Measurements from ENCODE around the gene NAA16. TPM values are rescaled to one million over a fixed set of nuclear protein-coding genes. Genes with fewer than 3 reads are reported as not detected.
"Not testable (repeated sequence)": the region's sequence is repeated elsewhere in the genome, so short reads cannot be mapped to it uniquely, and the experiment has no call there.

Gene NAA16
- total RNA-seq (10 to 100 TPM; 10.3 to 14.2 (median 13.4) TPM), polyA plus RNA-seq (6.3 TPM)
- long read RNA-seq, donor 1, full-length matches to known transcripts: 2 of 10 reads
- long read RNA-seq, donor 1, partial matches to known transcripts: 4 of 10 reads
- long read RNA-seq, donor 1, other reads (novel, unspliced or antisense): 4 of 10 reads
- long read RNA-seq, donor 2, full-length matches to known transcripts: 1 of 4 reads
- long read RNA-seq, donor 2, partial matches to known transcripts: 0 of 4 reads
- long read RNA-seq, donor 2, other reads (novel, unspliced or antisense): 3 of 4 reads
- long read RNA-seq, donor 3, full-length matches to known transcripts: 3 of 17 reads
- long read RNA-seq, donor 3, partial matches to known transcripts: 6 of 17 reads
- long read RNA-seq, donor 3, other reads (novel, unspliced or antisense): 8 of 17 reads
- long read RNA-seq, donor 4, partial matches to known transcripts: 1 of 2 reads
- long read RNA-seq, donor 4, other reads (novel, unspliced or antisense): 0 of 2 reads

- Histone ChIP-seq H3K4me3 (ENCODE audit: low read length) (peak within 1 kb of the TSS; percentile 90), H3K9me3 (ENCODE audit: control insufficient read depth, low read length) (no peaks in the 10 kb centered on the region), H3K27ac (ENCODE audit: low read length) (peak within 1 kb of the TSS; percentile 92), H3K27me3 (ENCODE audit: control insufficient read depth, insufficient read depth) (no peaks in the 10 kb centered on the region), H3K4me1 (ENCODE audit: control insufficient read depth, insufficient read depth, low read length) (peaks cover 8% of the 10 kb centered on the region)
- WGBS: under 1% methylated on average over 32 of the region's 32 CpGs
- DNase-seq (peak; percentile 92 to 98 (median 97)), ATAC-seq (peak; percentile 95 to 96)
- intact Hi-C loops (cut with DNase I): no loop called here
These were observed at the start of gene NAA16 for GRCh38 chr13:41310963-41311405. NAA16 (plus strand) TSS chr13:41311267; CDS start chr13:41311529, 262 bp downstream.

- intact Hi-C loops (cut with DNase I): no loop called here
- no peaks in the 10 kb centered on the region for H3K9me3 ChIP-seq (ENCODE audit: control insufficient read depth, low read length)
- H3K27ac ChIP-seq (ENCODE audit: low read length): peak within 1 kb of the TSS; percentile 96
- ATAC-seq (peak; percentile 97 to 98), DNase-seq (peak; percentile 84 to 92 (median 90))
- H3K4me3 ChIP-seq (ENCODE audit: low read length): peak within 1 kb of the TSS; percentile 100
- no peaks in the 10 kb centered on the region for H3K27me3 ChIP-seq (ENCODE audit: control insufficient read depth, insufficient read depth)
- under 1% methylated on average over 32 of the region's 32 CpGs for WGBS
- no peaks in the 10 kb centered on the region for H3K4me1 ChIP-seq (ENCODE audit: control insufficient read depth, insufficient read depth, low read length)
These were observed 47.7 kb upstream of the NAA16 start, which contains the start of gene MTRF1 for GRCh38 chr13:41263261-41263971. MTRF1 (minus strand) TSS chr13:41263576; CDS start chr13:41260907, 2,669 bp downstream.

- ATAC-seq: no peak
- no peak overlapping the region for H3K27ac ChIP-seq (ENCODE audit: low read length)
- DNase-seq: no peak
- no peaks in the 10 kb centered on the region for H3K27me3 ChIP-seq (ENCODE audit: control insufficient read depth, insufficient read depth)
- no peaks in the 10 kb centered on the region for H3K9me3 ChIP-seq (ENCODE audit: control insufficient read depth, low read length)
- no peak overlapping the region for H3K4me3 ChIP-seq (ENCODE audit: low read length)
- H3K4me1 ChIP-seq (ENCODE audit: control insufficient read depth, insufficient read depth, low read length): no peaks in the 10 kb centered on the region
- intact Hi-C loops (cut with DNase I): no loop called here
These were observed 44.0 kb upstream of the NAA16 start for GRCh38 chr13:41267106-41267505.

GRCh38 chr13:41268764-41269163 is 42.3 kb upstream of the NAA16 start:
- ATAC-seq (no peak), DNase-seq (no peak)
- Histone ChIP-seq H3K4me3 (ENCODE audit: low read length) (no peak overlapping the region), H3K27me3 (ENCODE audit: control insufficient read depth, insufficient read depth) (no peaks in the 10 kb centered on the region), H3K9me3 (ENCODE audit: control insufficient read depth, low read length) (no peaks in the 10 kb centered on the region), H3K4me1 (ENCODE audit: control insufficient read depth, insufficient read depth, low read length) (no peaks in the 10 kb centered on the region), H3K27ac (ENCODE audit: low read length) (no peak overlapping the region)
- 8% methylated on average over 1 of the region's 1 CpG for whole genome bisulfite sequencing
- intact Hi-C loops (cut with DNase I): no loop called here

GRCh38 chr13:41271456-41272285 is 39.4 kb upstream of the NAA16 start:
- Histone ChIP-seq H3K9me3 (ENCODE audit: control insufficient read depth, low read length) (no peaks in the 10 kb centered on the region), H3K27me3 (ENCODE audit: control insufficient read depth, insufficient read depth) (no peaks in the 10 kb centered on the region), H3K4me3 (ENCODE audit: low read length) (no peak overlapping the region), H3K4me1 (ENCODE audit: control insufficient read depth, insufficient read depth, low read length) (no peaks in the 10 kb centered on the region), H3K27ac (ENCODE audit: low read length) (no peak overlapping the region)
- ATAC-seq: no peak
- no peak for DNase-seq
- intact Hi-C loops (cut with DNase I): no loop called here
- 82% methylated on average over 6 of the region's 6 CpGs for WGBS

GRCh38 chr13:41273831-41274441 is 37.1 kb upstream of the NAA16 start:
- DNase-seq: no peak
- WGBS: 81% methylated on average over 3 of the region's 3 CpGs
- no peak overlapping the region for H3K4me3 ChIP-seq (ENCODE audit: low read length)
- no peak overlapping the region for H3K27ac ChIP-seq (ENCODE audit: low read length)
- intact Hi-C loops (cut with DNase I): no loop called here
- no peaks in the 10 kb centered on the region for H3K9me3 ChIP-seq (ENCODE audit: control insufficient read depth, low read length)
- H3K4me1 ChIP-seq (ENCODE audit: control insufficient read depth, insufficient read depth, low read length): no peaks in the 10 kb centered on the region
- no peak for ATAC-seq
- H3K27me3 ChIP-seq (ENCODE audit: control insufficient read depth, insufficient read depth): no peaks in the 10 kb centered on the region

- no peak overlapping the region for H3K27ac ChIP-seq (ENCODE audit: low read length)
- intact Hi-C loops (cut with DNase I): no loop called here
- ATAC-seq (no peak), DNase-seq (no peak)
- H3K4me3 ChIP-seq (ENCODE audit: low read length): no peak overlapping the region
- no peaks in the 10 kb centered on the region for H3K9me3 ChIP-seq (ENCODE audit: control insufficient read depth, low read length)
- 96% methylated on average over 11 of the region's 11 CpGs for WGBS
- H3K4me1 ChIP-seq (ENCODE audit: control insufficient read depth, insufficient read depth, low read length): no peaks in the 10 kb centered on the region
- no peaks in the 10 kb centered on the region for H3K27me3 ChIP-seq (ENCODE audit: control insufficient read depth, insufficient read depth)
These were observed 36.2 kb upstream of the NAA16 start for GRCh38 chr13:41274881-41275280.

- intact Hi-C loops (cut with DNase I): no loop called here
- Histone ChIP-seq H3K27me3 (ENCODE audit: control insufficient read depth, insufficient read depth) (no peaks in the 10 kb centered on the region), H3K27ac (ENCODE audit: low read length) (no peak overlapping the region), H3K9me3 (ENCODE audit: control insufficient read depth, low read length) (no peaks in the 10 kb centered on the region), H3K4me3 (ENCODE audit: low read length) (no peak overlapping the region), H3K4me1 (ENCODE audit: control insufficient read depth, insufficient read depth, low read length) (no peaks in the 10 kb centered on the region)
- DNase-seq: no peak
- no peak for ATAC-seq
These were observed 34.2 kb upstream of the NAA16 start for GRCh38 chr13:41276824-41277223.

GRCh38 chr13:41279156-41279555 is 31.9 kb upstream of the NAA16 start:
- not testable (repeated sequence) for ATAC-seq
- 56% methylated on average over 2 of the region's 2 CpGs for WGBS

GRCh38 chr13:41282129-41282571 is 28.9 kb upstream of the NAA16 start:
- WGBS: 79% methylated on average over 5 of the region's 5 CpGs
- no peak overlapping the region for H3K27ac ChIP-seq (ENCODE audit: low read length)
- no peak for ATAC-seq
- H3K9me3 ChIP-seq (ENCODE audit: control insufficient read depth, low read length): no peaks in the 10 kb centered on the region
- H3K27me3 ChIP-seq (ENCODE audit: control insufficient read depth, insufficient read depth): no peaks in the 10 kb centered on the region
- intact Hi-C loops (cut with DNase I): no loop called here
- no peaks in the 10 kb centered on the region for H3K4me1 ChIP-seq (ENCODE audit: control insufficient read depth, insufficient read depth, low read length)
- H3K4me3 ChIP-seq (ENCODE audit: low read length): no peak overlapping the region
- DNase-seq: no peak

More at GRCh38 chr13:41279156-41279555, 31.9 kb upstream of the NAA16 start:
- H3K9me3 ChIP-seq (ENCODE audit: control insufficient read depth, low read length); H3K4me3 ChIP-seq (ENCODE audit: low read length); DNase-seq; H3K4me1 ChIP-seq (ENCODE audit: control insufficient read depth, insufficient read depth, low read length); H3K27ac ChIP-seq (ENCODE audit: low read length); H3K27me3 ChIP-seq (ENCODE audit: control insufficient read depth, insufficient read depth); intact Hi-C loops (cut with DNase I): not testable (repeated sequence)
